C4-2B (cell line): ENCODE results near the gene MAK.
"Not testable (repeated sequence)": the region's sequence is repeated elsewhere in the genome, so short reads cannot be mapped to it uniquely, and the experiment has no call there.

Experiments
- H3K27ac ChIP-seq: fragments of 450-650 bp; 2 replicates; pipeline ENCODE4 v1.5.1; 2017
- CTCF ChIP-seq: fragments of 450-650 bp; conservative IDR thresholded peaks from 2 replicates; pipeline ENCODE4 v1.5.1; 2017; ENCODE audit warnings: mild to moderate bottlenecking
- ZFX ChIP-seq: fragments of 450-650 bp; IDR thresholded peaks from 2 replicates; pipeline ENCODE4 v1.6.1; 2017

MAK gene

GRCh38 chr6:10862361-10862760 lies 24.0 kb upstream of the MAK start:
- H3K27ac ChIP-seq: no peak overlapping the region
- no peak for TF ChIP-seq CTCF
- TF ChIP-seq ZFX: no peak

GRCh38 chr6:10861086-10861485 lies 22.7 kb upstream of the MAK start:
- no peak for TF ChIP-seq ZFX
- TF ChIP-seq CTCF: no peak
- no peak overlapping the region for H3K27ac ChIP-seq

GRCh38 chr6:10857259-10857658 lies 18.9 kb upstream of the MAK start:
- no peak for TF ChIP-seq ZFX
- TF ChIP-seq CTCF: no peak
- no peak overlapping the region for H3K27ac ChIP-seq

- H3K27ac ChIP-seq: no peak overlapping the region
- no peak for TF ChIP-seq CTCF
- no peak for TF ChIP-seq ZFX
These were observed 16.7 kb upstream of the MAK start for GRCh38 chr6:10854922-10855632.

GRCh38 chr6:10853849-10854300 lies 15.5 kb upstream of the MAK start:
- not testable (repeated sequence) for H3K27ac ChIP-seq

GRCh38 chr6:10852361-10852960 lies 14.1 kb upstream of the MAK start:
- H3K27ac ChIP-seq: no peak overlapping the region
- TF ChIP-seq CTCF (no peak), ZFX (no peak)

GRCh38 chr6:10850728-10851127 lies 12.4 kb upstream of the MAK start:
- no peak for TF ChIP-seq ZFX
- TF ChIP-seq CTCF: no peak
- peak overlapping the region; percentile 64 for H3K27ac ChIP-seq

GRCh38 chr6:10849901-10850300 lies 11.6 kb upstream of the MAK start:
- TF ChIP-seq CTCF (no peak), ZFX (no peak)
- peak overlapping the region; percentile 64 for H3K27ac ChIP-seq
